K562 (cell line): ENCODE measurements around the gene CYBRD1. TPM values are rescaled to one million over a fixed set of nuclear protein-coding genes. Genes with fewer than 3 reads are reported as not detected.

Experiments
- ELK1 ChIP-seq: sonication (generic); formaldehyde crosslinking; IDR thresholded peaks from 2 replicates; pipeline ENCODE4 v1.8.1; 2022; ENCODE audit warnings: missing genetic modification reagents
- FOS ChIP-seq: IDR thresholded peaks from 3 replicates; pipeline ENCODE4 v1.6.1; 2011; ENCODE audit not compliant: insufficient read length; ENCODE audit errors: extremely low read depth
- GATAD2B ChIP-seq: fragments of 450-650 bp; IDR thresholded peaks from 2 replicates; pipeline ENCODE4 v1.6.1; 2017; ENCODE audit warnings: mild to moderate bottlenecking, borderline replicate concordance
- HCFC1 ChIP-seq: IDR thresholded peaks from 2 replicates; pipeline ENCODE4 v1.6.1; 2012; ENCODE audit warnings: low read depth, low read length, improper control_type of control experiment
- HDAC3 ChIP-seq: fragments of 450-650 bp; IDR thresholded peaks from 2 replicates; pipeline ENCODE4 v1.6.1; 2018; ENCODE audit warnings: borderline replicate concordance, mild to moderate bottlenecking, moderate library complexity; ENCODE audit not compliant: partially characterized antibody
- LCOR ChIP-seq: sonication (generic); formaldehyde crosslinking; IDR thresholded peaks from 2 replicates; pipeline ENCODE4 v1.8.0; 2022; ENCODE audit warnings: mild to moderate bottlenecking, missing genetic modification reagents
- MCM3 ChIP-seq: fragments of 450-650 bp; IDR thresholded peaks from 2 replicates; pipeline ENCODE4 v1.6.1; 2016
- NCOA1 ChIP-seq: fragments of 450-650 bp; IDR thresholded peaks from 2 replicates; pipeline ENCODE4 v1.6.1; 2016; ENCODE audit warnings: low read depth
- PCBP2 ChIP-seq: fragments of 200-400 bp; formaldehyde crosslinking; IDR thresholded peaks from 2 replicates; pipeline ENCODE4 v1.6.1; 2018; ENCODE audit warnings: low read length, low read depth, mild to moderate bottlenecking, moderate library complexity; ENCODE audit not compliant: poor library complexity, severe bottlenecking
- RBM17 ChIP-seq: fragments of 200-400 bp; formaldehyde crosslinking; IDR thresholded peaks from 2 replicates; pipeline ENCODE4 v1.6.1; 2017; ENCODE audit warnings: low read depth, mild to moderate bottlenecking, low read length, borderline replicate concordance
- SMAD3 ChIP-seq: fragments of 450-650 bp; formaldehyde crosslinking; conservative IDR thresholded peaks from 2 replicates; pipeline ENCODE4 v1.4.0; 2020; ENCODE audit warnings: mild to moderate bottlenecking
- STAG1 ChIP-seq: sonication (generic); formaldehyde crosslinking; IDR thresholded peaks from 2 replicates; pipeline ENCODE4 v1.5.0; 2020; ENCODE audit warnings: missing genetic modification reagents, borderline replicate concordance
- TBL1XR1 ChIP-seq, 2 experiments: IDR thresholded peaks; 2 replicates each; pipeline ENCODE4 v1.6.1; 2012; ENCODE audit warnings: improper control_type of control experiment in 2 of 2, low read length in 2 of 2, mild to moderate bottlenecking in 1 of 2
- YY1 ChIP-seq, 3 experiments: IDR thresholded peaks; 2 replicates each; pipeline ENCODE4 v1.6.1; 2011; ENCODE audit warnings: low read length in 2 of 3, mild to moderate bottlenecking in 2 of 3, moderate library complexity in 2 of 3, borderline replicate concordance in 1 of 3, control low read depth in 1 of 3, low read depth in 1 of 3; ENCODE audit not compliant: insufficient read depth in 3 of 3, insufficient replicate concordance in 2 of 3, control insufficient read depth in 1 of 3, insufficient read length in 1 of 3; ENCODE audit errors: extremely low read depth in 1 of 3
- ZNF134 ChIP-seq: fragments of 250-450 bp; sonication (Bioruptor Pico); conservative IDR thresholded peaks from 2 replicates; pipeline ENCODE4 v1.4.0; 2020
- ZNF436 ChIP-seq: fragments of 250-450, 450-650 bp; sonication (Bioruptor Pico); formaldehyde crosslinking; IDR thresholded peaks from 2 replicates; pipeline ENCODE4 v1.7.0; 2020; ENCODE audit warnings: mild to moderate bottlenecking
- ZNF518B ChIP-seq: fragments of 250-450 bp; sonication (Bioruptor Pico); IDR thresholded peaks from 2 replicates; pipeline ENCODE4 v1.5.0; 2021; ENCODE audit warnings: mild to moderate bottlenecking, moderate library complexity
- ZNF707 ChIP-seq: fragments of 250-450 bp; sonication (Bioruptor Pico); conservative IDR thresholded peaks from 2 replicates; pipeline ENCODE4 v1.8.0; 2022; ENCODE audit warnings: inconsistent platforms, mild to moderate bottlenecking, moderate library complexity
- polyA plus RNA-seq, 8 experiments: library from polyadenylated mRNA; depleted of rRNA in 4 of 8; stranded (reverse) in 5 of 8; unstranded in 3 of 8; fragments of >200 nt; fragmentation: Nextera tagmentation in 2 of 8; fragmentation: Illumina TruSeq in 1 of 8; extraction: Ambion mirVana in 2 of 8; extraction: Trizol in 1 of 8; gene quantifications; 2 replicates each; pipeline versions ENCODE4 v1.2.1 to v1.2.3, GENCODE V29; 2011 to 2014; ENCODE audit warnings: inconsistent platforms in 1 of 8, missing spikeins in 1 of 8
- total RNA-seq, 7 experiments: library from RNA; depleted of rRNA in 6 of 7; stranded (reverse); fragments of >200 nt in 6 of 7; fragmentation: Illumina TruSeq in 2 of 7; extraction: Trizol in 2 of 7; gene quantifications; 2 replicates each; pipeline versions ENCODE4 v1.2.1 to v1.2.3, GENCODE V29; 2011 to 2021; ENCODE audit warnings: low replicate concordance in 1 of 7
- TF ChIP-seq, protein P1 (sequence below): fragments of 200-800 bp; sonication (Bioruptor generic); IDR thresholded peaks from 2 replicates; pipeline ENCODE4 v1.6.1; 2017; ENCODE audit warnings: missing genetic modification characterization, missing compliant biosample characterization
- TF ChIP-seq, protein P2 (sequence below): conservative IDR thresholded peaks from 2 replicates; pipeline ENCODE4 v1.6.1; 2011; ENCODE audit warnings: low read depth, mild to moderate bottlenecking, low read length; ENCODE audit not compliant: control insufficient read depth

CYBRD1 gene
- total and polyA plus RNA-seq, 9 of the 15 experiments (the other 6 are each of a cell fraction or from before 2014, with no cell fraction given): 9.6 to 22.4 (median 15.6) TPM

DNA sequence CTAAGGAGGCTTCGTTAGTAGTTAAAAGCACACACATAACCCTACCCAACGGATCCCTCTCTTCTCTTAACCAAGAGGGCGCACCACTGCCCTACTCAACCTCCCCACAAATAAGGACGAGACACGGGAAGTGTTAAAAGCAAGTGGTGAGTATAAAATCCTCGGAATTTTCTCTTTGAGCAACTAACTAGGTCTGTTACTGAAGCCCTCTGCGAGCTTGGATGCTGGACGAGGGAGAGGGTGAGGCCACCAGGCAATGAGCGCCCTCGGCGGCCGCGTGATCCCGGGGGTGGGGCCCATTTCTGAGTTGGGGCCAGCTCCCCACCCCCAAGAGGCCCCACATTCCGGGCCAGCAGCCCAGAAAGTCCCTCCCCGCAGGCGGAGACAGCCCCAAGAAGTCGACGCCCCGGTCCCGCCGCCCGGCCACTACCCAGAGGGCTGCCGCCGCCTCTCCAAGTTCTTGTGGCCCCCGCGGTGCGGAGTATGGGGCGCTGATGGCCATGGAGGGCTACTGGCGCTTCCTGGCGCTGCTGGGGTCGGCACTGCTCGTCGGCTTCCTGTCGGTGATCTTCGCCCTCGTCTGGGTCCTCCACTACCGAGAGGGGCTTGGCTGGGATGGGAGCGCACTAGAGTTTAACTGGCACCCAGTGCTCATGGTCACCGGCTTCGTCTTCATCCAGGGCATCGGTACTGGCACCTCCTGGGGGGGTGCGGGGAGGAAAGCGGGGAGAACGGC lies at the start of gene CYBRD1 (continued):
- TF ChIP-seq YY1 (IDR thresholded peaks at IDR 0.05; ENCODE audit: borderline replicate concordance in 1 of 3, control insufficient read depth in 1 of 3, extremely low read depth in 1 of 3, insufficient read depth in 3 of 3, insufficient read length in 1 of 3, insufficient replicate concordance in 2 of 3, low read depth in 1 of 3, low read length in 2 of 3) (peak in 2 of 3 experiments; percentile 68 to 83), ZNF436 (CRISPR knock-in tag) (no peak), LCOR (CRISPR knock-in tag) (no peak; the same call in 1 of the 2 replicates), FOS (no peak), STAG1 (CRISPR knock-in tag) (no peak), ELK1 (CRISPR knock-in tag) (no peak), ZNF707 (CRISPR knock-in tag) (peak; percentile 45; the same call in 1 of the 2 replicates), TBL1XR1 (IDR thresholded peaks at IDR 0.05; ENCODE audit: low read length in 2 of 2) (peak in 1 of 2 experiments; percentile 39; a peak in 1 of 4 replicates), PCBP2 (no peak), GATAD2B (no peak), MCM3 (no peak), HCFC1 (peak; percentile 44; the same call in 1 of the 2 replicates), HDAC3 (no peak), SMAD3 (CRISPR knock-in tag) (no peak; the same call in 1 of the 2 replicates), ZNF518B (CRISPR knock-in tag) (no peak), RBM17 (no peak), NCOA1 (no peak; the same call in 1 of the 2 replicates), ZNF134 (0 out of 2 replicates have a peak, but pooled peaks have one; percentile 30)
- TF ChIP-seq, protein P1, sequence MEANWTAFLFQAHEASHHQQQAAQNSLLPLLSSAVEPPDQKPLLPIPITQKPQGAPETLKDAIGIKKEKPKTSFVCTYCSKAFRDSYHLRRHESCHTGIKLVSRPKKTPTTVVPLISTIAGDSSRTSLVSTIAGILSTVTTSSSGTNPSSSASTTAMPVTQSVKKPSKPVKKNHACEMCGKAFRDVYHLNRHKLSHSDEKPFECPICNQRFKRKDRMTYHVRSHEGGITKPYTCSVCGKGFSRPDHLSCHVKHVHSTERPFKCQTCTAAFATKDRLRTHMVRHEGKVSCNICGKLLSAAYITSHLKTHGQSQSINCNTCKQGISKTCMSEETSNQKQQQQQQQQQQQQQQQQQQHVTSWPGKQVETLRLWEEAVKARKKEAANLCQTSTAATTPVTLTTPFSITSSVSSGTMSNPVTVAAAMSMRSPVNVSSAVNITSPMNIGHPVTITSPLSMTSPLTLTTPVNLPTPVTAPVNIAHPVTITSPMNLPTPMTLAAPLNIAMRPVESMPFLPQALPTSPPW: peak; percentile 88
- TF ChIP-seq, protein P2, sequence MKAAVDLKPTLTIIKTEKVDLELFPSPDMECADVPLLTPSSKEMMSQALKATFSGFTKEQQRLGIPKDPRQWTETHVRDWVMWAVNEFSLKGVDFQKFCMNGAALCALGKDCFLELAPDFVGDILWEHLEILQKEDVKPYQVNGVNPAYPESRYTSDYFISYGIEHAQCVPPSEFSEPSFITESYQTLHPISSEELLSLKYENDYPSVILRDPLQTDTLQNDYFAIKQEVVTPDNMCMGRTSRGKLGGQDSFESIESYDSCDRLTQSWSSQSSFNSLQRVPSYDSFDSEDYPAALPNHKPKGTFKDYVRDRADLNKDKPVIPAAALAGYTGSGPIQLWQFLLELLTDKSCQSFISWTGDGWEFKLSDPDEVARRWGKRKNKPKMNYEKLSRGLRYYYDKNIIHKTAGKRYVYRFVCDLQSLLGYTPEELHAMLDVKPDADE: no peak
